Inflammatory macrophage treated with lipopolysaccharide for 4 hours (primary cell): ENCODE results near the gene FAM111A.
"Not testable (repeated sequence)": the region's sequence is repeated elsewhere in the genome, so short reads cannot be mapped to it uniquely, and the experiment has no call there.

ENCODE experiments used
- DNase-seq: peaks from one replicate; pipeline ENCODE4 v3.0.0-alpha.2; 2020

FAM111A gene

DNA sequence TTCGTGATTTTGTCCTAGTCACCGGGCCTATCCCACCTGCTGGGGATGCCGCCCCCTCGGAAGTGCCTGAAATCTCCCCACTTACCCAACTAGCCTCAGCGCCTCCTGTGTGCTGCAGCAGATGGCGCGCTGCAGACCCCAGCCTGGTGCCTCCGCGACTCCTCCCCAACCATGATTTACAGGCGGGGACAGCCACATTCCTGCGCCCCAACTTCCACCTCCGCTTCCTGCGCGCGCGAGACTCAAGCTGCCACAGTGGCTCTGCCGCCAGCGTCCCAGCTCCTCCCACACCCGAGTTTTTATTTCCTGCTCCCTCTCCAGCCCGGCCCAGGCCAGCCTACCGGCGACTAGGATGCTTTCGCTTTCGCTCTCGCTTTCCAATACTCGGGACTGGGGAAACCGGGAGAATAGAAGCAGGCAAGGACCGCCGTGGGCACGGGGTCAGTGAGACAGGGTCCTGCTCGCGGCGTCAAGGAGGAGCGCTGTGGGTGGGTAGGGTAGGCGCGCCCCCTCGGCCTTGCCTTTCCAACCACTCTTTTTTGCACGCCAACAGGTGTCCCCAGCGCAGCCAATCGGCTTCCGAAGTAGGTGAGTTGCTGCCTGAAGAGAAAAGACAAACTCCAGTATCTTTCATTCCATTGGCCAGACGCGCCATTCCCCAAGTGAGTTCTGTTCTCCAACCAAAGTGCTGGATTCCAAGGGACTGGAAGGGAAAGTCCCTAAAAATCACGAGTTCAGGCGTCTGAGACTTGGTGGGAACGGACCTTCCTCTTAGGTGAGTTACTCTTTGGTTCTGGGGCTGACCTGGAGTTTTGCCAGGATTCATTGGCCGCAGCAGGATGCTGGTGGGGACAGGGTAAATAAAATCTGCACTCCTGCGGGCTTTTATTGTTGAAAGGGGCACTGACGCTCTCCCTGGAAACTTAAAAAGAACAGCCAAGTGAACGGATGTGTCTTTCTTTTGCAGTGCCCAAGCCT lies at the start of gene FAM111A:
TSS of gene FAM111A (plus strand) at position 327 of the 978 bp plus-strand sequence. CDS start 6,017 bp downstream, outside the sequence.
- peak; percentile 93 for DNase-seq

- not testable (repeated sequence) for DNase-seq
These were observed 49.1 kb upstream of the FAM111A start for GRCh38 chr11:59093576-59093975.

DNA sequence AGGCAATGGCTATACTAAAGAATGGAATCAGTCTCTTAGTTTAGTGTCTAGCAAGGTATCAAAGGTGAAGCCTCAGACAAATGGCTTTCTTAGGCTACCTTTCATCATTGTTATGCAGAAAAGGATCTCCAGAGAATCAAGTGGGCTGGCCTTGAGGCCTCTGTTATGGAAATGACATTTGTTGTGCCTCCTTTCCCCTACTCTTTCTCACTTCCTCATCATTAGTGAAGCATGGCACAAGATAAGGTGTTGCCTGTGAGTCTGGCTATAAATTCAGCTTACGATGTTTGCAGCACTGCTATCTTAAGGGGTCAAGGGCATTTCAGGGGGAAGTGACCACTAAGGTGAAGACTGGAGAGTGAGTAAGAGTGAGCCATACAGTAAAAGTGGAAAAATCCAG lies 47.4 kb upstream of the FAM111A start:
- DNase-seq: not testable (repeated sequence)

DNA sequence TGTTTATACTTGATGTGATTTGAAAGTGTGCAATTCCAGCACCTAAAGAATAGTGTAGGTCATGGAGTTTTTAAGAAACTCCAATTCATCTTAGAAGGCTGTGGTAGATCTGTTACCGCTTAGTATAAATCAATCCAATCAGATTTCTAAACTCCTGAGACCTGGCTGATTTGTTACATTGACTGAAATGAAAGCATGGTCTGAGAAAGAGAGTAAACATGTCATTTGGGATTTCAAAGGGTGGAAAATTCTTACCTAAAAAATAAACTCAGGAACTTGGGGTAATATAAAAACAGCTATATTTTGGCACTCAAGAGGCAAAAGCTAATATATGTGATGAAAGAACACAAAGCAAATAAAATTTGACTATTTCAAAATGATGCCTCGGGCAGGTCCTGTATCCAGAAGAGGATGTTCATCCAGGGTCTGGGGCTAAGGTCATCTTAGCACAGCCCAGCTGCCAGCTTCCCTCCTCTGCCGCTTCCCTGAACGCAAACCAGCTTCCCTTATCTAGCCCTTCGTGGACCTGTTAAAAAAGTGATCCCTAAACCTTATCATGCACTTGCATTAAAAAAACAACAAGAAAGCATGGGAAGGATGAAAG lies 46.6 kb upstream of the FAM111A start:
- not testable (repeated sequence) for DNase-seq

DNA sequence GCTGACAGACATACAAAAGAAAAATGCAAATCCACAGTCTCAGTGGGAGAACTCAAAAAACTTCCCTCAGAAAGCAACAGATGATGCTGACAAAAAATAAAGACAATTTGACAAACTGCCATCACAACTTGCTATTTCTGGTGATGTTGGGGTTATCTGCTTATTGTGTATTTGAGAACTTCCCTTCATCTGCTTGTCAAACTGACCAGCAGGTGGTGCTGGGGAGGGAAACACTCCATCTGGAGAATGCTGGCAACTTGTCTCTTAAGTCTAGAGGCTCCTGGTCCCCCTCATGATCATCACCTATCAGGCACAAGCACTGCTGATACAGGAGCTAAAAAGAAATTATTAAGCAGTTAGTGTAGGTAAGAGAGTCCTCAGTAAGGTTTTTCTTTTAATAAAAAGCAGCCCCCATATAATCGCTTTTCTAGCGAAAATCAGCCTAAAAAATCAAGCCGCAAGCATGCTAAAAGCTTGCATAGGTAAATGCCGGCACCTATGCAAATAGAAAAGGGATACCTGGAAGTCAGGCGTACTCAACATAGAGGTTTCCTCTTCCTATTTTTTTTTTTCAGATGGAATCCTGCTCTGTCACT lies 45.4 kb upstream of the FAM111A start:
- DNase-seq: peak; percentile 67

DNA sequence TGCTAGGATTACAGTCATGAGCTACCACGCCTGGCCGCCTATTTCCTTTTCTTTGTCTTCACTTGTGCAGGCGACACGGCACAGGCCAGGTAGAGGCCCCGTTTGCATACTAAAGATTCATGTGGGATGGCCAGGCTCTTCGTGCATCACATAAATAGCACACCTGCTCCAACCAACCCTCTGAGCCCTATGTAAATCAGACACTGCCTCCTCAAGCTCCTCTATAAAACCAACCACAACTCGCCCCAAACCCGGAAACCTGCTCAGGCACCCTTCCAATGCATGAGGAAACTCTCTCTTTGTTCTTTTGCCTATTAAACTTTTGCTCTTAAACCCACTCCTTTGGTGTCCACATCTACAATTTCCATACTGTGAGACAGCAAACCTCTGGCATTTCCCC lies 44.7 kb upstream of the FAM111A start:
- not testable (repeated sequence) for DNase-seq

GRCh38 chr11:59102259-59102765 lies 40.3 kb upstream of the FAM111A start:
- peak; percentile 69 for DNase-seq

DNA sequence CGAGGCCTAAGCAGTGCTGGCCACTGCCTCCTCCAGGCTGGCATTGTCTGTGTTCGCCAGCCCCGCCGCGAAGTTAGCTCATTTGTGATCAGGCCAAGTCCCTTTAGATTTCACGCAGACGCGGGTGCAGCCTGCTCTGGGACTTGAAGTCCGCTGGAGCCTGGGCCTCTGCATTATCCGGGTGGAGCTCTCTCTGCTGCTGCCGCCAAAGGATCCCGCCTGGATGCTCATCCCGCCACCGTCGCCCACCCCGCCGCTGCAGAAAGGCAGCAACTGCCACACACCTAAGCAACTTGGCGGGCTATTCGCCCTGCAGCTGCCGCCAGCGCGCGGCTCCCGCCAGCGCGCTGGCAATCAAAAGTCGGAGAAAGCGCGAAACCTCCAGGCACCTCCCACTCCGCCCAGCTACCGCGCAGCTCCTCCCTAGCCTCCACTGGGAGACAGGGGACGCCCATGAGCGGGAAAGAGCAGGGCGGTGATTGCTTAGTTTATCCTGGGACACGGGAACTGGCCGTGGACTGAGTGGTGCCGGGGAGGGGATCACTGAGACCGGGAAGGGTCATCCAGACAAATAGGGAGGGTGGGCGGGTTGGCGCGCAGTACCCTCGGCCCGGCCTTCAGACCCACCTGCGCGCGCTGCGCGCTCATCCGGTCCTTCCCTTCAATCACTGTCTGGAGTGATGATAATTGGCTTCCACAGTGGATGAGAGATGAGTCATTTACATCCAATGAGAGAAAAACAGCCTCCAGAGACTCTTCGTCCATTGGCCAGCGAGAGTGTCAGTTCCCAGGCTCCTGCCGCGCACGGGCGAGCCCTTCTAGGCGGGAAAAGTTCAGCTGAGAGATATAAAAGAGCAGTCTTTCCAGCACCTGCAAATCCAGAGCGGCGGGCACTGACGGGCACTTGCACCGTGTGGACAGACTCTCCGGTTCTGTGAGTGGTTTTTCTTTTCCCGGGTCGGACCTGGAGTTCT lies 36.0 kb upstream of the FAM111A start, which contains the start of gene FAM111B:
TSS of gene FAM111B (plus strand) at position 875 of the 974 bp plus-strand sequence. CDS start 2,389 bp downstream, outside the sequence.
- peak; percentile 89 for DNase-seq

- DNase-seq: not testable (repeated sequence)
These were observed 34.9 kb upstream of the FAM111A start for GRCh38 chr11:59107721-59108120.

- no peak for DNase-seq
These were observed 30.2 kb upstream of the FAM111A start for GRCh38 chr11:59112494-59112893.

DNA sequence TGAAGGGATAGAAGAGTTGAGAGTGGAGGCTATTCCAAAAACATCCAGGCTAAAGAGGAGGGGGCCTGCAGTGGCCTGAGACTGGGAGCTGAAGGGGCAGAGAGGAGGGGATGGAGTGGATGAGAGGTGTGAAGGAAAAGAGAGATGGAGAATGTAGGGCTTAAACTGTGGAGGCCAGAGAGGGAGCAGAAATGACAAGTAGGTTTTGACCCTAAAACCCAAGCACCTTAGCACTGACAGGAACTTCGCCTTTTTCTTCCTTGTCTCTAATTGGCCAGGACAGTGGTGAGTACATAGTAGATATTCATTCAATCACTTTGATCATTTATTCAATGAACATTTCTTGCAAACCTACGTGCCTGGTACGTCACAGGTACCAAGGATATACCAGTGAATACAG lies 28.3 kb upstream of the FAM111A start:
- no peak for DNase-seq

DNA sequence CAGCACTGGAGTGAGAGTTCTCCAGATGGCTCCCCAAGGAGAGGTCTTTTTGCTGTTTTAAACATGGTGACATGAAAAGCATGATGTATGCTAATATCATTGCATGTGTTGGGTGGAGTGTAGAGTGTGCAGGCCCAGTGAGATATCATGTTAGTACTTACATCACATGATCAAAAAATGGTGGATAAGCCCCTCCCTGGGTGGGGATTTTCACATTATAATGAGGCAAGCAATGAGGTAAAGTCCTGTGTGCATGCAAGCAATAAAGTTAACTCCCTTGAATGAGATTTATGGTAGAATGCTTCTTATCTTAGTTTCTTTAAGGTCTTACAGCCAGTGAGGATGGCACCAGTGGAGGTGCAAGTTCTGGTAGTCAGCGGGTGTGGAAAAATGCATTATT lies 27.1 kb upstream of the FAM111A start:
- DNase-seq: no peak

DNA sequence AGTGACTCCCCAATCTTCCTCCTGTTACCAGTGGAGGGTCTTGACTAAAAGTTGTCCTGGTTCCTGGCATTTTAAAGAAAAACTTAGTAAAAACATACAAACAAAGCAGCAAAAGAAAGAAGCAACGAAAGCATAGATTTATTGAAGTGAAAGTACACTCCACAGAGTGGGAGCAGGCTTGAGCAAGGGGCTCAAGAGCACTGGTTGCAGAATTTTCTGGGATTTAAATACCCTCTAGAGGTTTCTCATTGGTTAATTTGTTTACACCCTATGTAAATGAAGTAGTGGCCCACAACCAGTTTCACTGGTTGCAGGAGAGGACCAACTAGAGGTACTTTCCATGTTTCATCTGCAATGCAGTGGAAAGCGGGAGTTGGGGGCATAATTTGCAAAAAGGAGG lies 24.9 kb upstream of the FAM111A start:
- no peak for DNase-seq

DNA sequence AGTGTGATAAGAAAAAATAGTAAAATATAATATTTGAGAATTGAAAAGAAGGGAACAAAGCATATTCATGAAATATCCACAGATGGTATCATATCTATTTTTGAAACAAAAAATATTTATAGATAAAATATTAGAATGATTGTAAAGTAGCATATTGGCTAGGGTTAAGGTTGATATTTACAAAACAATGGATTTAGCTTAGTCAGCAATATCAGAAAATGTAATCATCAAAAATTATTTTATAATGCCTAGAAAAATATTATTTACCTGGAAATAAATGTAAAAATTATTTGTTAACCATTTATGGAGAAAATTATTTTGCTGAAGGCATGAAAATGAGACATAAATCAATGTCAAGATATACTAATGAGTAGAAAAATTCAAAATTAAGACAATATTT lies 22.8 kb upstream of the FAM111A start:
- DNase-seq: no peak

GRCh38 chr11:59135648-59136461 lies 6.8 kb upstream of the FAM111A start:
- DNase-seq: peak; percentile 69

GRCh38 chr11:59136551-59136950 lies 6.1 kb upstream of the FAM111A start:
- not testable (repeated sequence) for DNase-seq

GRCh38 chr11:59137190-59137589 lies 5.5 kb upstream of the FAM111A start:
- DNase-seq: no peak

- no peak for DNase-seq
These were observed 4.0 kb upstream of the FAM111A start for GRCh38 chr11:59138643-59139042.

DNA sequence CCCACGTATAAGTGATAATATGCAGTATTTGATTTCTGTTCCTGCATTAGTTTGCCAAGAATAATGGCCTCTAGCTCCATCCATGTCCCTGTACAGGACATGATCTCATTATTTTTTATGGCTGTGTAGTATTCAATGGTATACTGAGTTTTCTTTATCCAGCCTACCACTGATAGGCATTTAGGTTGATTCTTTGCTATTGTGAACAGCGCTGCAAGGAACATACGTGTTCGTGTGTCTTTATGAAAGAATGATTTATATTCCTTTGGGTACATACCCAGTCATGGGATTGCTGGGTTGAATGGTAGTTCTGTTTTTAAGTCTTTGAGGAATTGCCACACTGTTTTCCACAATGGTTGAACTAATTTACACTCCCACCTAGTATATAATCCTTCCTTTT lies 1.5 kb upstream of the FAM111A start:
- DNase-seq: no peak

- no peak for DNase-seq
These were observed 789 bp upstream of the FAM111A start for GRCh38 chr11:59141673-59142460.
